Kidney tubule cell (primary cell): ENCODE data around the gene MICU1.
A peak's percentile ranks its signal among the peaks of the same experiment; 100 is the strongest.

ENCODE experiments used
- DNase-seq: peaks from one replicate; pipeline ENCODE4 v3.0.0-alpha.2; 2018; ENCODE audit warnings: low spot score

Gene MICU1

GRCh38 chr10:72630144-72630543 lies 4.3 kb upstream of the MICU1 start:
- no peak for DNase-seq

DNA sequence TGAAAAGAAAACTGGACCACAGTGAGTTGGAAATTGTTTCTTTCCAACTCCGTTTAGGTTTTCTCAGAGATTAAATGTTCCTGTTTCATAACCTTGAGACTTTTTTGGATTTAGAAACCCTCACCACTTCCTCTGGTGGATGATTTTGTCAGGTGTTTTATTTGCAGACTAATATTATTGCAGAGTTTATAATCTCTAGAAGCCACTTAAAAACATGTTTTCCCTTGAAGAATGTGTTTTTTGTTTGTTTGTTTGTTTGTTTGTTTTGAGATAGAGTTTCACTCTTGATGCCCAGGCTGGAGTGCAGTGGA lies 520 bp upstream of the MICU1 start:
- DNase-seq, result no peak

DNA sequence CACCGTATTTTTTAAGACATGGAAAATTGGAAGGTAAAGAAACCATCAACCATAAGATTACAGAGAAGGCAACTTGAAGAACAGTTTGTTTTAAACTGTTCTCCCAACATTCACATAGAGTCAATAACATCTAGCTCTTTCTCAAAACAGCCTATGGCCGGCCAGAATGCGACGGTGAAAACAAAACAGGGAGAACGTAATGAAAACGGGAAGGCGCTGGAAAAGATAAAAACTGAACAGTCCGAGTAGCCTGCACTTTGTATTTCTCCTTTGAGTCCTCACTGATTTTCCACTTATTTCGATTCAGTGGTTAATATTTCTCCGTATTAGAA lies 637 bp downstream of the MICU1 start:
- DNase-seq, result no peak

DNA sequence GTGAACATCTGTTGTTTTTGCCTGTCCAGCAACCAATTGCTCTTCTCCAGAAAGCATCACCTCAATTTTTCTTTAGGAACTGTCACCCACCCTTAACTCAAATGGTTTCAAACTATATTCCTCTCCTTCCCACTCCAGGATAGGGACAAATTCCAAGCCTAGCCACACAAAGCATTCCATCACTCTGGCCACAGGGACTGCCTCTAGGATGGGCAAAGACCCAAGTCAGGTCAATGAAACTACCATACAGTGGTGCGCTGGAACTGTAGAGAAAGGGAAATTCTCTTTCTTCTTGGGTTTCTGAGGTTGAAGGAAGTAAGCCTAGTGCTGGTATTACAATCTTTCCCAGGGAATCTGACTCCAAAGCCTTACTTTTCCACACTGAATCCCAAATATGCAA lies 3.6 kb downstream of the MICU1 start:
- DNase-seq, result no peak

DNA sequence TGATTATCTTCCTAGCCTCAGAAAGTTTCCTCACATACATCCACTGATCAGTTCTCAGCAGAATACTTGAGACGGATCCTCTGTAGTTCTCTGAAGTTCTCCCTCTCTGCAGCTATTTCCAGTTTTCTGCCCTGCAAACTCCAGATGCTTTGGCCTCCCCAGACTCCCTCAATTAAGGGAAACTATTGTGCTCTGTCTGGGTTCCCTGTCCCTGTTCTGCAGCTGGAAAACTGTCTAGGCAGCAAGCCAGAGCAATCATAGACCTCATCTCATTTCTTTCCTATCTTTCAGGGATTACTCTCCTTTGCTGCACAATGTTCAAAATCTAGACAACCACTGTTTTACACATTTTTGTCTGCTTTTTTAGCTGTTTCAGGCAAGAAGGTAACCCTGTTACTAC lies 9.2 kb downstream of the MICU1 start:
- DNase-seq, result no peak

DNA sequence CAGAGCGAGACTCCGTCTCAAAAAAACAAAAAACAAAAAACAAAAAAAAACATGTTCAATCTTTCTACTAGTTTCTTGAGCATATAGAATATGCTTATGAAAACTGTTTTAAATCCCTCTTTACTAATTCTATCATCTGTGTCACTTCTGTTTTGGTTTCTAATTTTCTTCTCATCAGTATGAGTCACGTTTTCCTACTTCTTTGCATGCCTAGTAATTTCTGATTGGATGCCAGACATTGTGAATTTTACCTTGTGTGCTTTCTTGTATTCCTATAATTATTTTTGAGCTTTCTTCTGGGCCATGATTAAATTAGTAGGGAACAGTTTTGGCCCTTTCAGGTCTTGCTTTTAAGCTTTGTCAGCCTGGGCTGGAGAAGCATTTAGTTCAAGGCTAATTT lies 9.9 kb downstream of the MICU1 start:
- DNase-seq, result no peak

GRCh38 chr10:72612203-72612826 lies 13.6 kb downstream of the MICU1 start:
- no peak for DNase-seq

DNA sequence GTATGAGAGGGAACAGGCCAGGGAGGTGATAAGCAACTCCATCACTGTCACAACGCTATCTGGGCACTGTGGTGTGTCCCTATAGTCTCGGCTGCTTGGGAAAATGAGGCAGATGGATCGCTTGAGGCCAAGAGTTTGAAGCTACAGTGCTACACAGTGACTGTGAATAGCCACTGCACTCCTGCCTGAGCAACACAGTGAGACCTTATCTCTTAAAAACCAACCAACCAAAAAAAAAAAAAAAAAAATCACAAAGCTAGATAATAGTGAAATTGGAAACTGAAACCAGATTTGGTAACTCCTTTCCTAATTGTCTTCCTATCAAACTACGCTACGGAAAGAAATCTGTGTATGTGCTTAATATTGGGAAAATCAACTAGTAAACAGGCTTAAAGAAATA lies 14.1 kb downstream of the MICU1 start:
- no peak for DNase-seq

- no peak for DNase-seq
These were observed 15.4 kb downstream of the MICU1 start for GRCh38 chr10:72610466-72610865.

GRCh38 chr10:72605122-72605521 lies 20.8 kb downstream of the MICU1 start:
- DNase-seq, result no peak

- DNase-seq, result no peak
These were observed 24.7 kb downstream of the MICU1 start for GRCh38 chr10:72601144-72601543.

DNA sequence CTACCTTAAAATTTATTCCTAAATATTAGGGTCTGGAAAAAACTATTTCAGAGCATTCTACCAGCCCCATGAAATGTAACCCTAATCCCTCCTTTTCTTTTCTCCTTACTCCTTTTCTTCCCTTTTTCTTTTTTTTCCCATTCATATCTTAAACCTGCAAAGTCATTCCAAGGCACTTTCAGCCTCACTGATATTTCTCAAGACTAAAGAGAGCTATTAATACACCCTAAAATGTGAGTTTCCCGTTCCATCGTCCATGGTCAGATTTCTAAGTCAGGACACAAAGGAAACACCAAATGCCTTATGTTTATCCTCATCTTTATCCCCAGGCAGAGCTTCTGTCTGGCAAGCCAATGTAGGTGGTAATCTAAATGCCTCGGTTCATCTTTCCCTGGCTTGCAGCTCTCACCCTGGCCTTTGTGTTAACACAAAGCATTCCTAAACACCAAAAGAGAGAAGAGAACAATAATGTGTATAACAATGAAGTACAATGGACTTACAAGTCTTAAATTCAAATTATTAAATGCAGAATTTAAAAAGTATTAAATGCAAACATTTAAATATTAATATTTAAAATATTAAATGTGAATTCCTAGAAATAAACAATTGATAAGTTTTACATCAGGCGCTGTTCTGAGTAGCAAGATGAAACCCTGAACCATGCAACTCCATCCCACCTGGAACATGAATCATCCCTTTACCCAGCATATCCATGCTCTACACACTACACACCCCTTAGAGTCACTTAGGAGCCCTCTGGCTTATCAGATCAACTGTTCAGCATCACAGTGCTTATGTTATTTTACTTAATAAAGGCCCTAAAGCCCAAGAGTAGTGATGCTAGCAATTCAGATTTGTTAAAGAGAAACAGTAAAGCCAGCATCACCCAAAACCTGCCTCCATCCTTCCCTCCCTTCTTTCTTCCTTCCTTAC lies 26.8 kb downstream of the MICU1 start:
- DNase-seq, result no peak

GRCh38 chr10:72597897-72598296 lies 28.0 kb downstream of the MICU1 start:
- DNase-seq, result no peak

- DNase-seq, result no peak
These were observed 30.4 kb downstream of the MICU1 start for GRCh38 chr10:72595436-72595835.

GRCh38 chr10:72593963-72594362 lies 31.9 kb downstream of the MICU1 start:
- DNase-seq, result no peak

DNA sequence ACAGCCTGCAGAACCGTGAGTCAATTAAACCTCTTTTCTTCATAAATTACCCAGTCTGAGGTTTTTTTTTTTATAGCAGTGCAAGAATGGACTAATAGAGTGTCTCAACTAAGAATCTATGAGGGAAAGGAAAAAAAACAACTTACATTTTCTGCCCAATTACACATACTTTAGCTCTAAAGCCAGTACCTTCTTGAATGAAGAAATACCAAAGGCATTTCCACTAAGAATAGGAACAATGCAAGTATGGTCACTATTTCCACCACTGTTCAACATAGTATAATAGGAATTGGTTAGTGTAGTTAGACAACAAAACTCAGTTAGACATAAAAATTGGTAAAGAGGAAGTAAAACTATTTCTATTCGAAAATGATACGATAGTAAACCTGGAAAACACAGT lies 37.6 kb downstream of the MICU1 start:
- DNase-seq, result no peak

DNA sequence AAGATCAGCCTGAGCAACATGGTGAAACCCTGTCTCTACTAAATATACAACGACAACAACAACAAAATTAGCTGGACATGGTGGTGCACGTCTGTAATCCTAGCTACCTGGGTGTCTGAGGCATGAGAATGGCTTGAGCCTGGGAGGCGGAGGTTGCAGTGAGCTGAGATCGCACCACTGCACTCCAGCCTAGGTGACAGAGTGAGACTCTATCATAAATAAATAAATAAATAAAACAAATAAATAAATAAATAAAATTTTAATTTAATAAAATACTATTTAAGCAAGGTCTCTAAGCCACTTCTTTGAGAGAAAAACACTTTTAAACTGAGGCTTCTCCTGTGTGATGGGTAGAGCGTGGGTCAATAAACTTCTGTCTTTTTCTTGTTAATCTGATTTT lies 38.3 kb downstream of the MICU1 start:
- no peak for DNase-seq

- DNase-seq, result no peak
These were observed 51.2 kb downstream of the MICU1 start for GRCh38 chr10:72574636-72575035.

GRCh38 chr10:72573079-72573478 lies 52.8 kb downstream of the MICU1 start:
- no peak for DNase-seq

GRCh38 chr10:72567889-72568640 lies 57.8 kb downstream of the MICU1 start:
- DNase-seq, result peak; percentile 49

GRCh38 chr10:72567421-72567820 lies 58.5 kb downstream of the MICU1 start:
- DNase-seq, result peak; percentile 92

- DNase-seq, result peak; percentile 37
These were observed 61.3 kb downstream of the MICU1 start for GRCh38 chr10:72564596-72564995.

DNA sequence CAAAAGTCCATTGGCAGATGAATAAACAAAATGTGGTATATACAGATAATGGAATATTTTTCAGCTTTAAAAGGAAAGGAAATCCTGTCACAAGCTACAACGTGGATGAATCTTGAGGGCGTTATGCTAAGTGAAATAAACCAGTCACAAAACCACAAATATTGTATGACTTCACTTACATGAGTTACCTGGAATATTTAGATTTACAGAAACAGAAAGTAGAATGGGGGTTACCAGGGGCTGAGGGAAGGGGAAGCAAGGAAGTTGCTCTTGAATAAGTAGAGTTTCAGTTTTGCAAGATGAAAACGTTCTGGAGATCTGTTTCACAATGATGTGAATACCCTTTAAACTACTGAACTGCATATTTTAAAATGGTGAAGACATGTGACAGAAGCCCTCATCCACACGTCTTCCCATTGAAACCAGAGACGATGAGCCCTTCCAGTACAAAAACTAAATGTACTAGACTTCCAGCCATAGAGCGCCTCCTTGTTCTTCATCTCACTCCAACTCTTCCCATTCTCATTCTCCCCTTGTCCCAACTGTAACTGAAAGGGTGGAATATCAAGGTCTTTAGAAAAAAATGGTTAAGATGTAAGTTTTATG lies 62.4 kb downstream of the MICU1 start:
- DNase-seq, result peak; percentile 24
